ENCODE measurements around the gene DCTN1.

The DCTN1 gene

GRCh38 chr2:74393525-74393924 lies 13.4 kb upstream of the DCTN1 start:
- no peak overlapping the region for H3K4me3 ChIP-seq (ENCODE audit: low read depth, low read length)
- DNase-seq (ENCODE audit: low read depth): no peak
- TF ChIP-seq, protein P1, sequence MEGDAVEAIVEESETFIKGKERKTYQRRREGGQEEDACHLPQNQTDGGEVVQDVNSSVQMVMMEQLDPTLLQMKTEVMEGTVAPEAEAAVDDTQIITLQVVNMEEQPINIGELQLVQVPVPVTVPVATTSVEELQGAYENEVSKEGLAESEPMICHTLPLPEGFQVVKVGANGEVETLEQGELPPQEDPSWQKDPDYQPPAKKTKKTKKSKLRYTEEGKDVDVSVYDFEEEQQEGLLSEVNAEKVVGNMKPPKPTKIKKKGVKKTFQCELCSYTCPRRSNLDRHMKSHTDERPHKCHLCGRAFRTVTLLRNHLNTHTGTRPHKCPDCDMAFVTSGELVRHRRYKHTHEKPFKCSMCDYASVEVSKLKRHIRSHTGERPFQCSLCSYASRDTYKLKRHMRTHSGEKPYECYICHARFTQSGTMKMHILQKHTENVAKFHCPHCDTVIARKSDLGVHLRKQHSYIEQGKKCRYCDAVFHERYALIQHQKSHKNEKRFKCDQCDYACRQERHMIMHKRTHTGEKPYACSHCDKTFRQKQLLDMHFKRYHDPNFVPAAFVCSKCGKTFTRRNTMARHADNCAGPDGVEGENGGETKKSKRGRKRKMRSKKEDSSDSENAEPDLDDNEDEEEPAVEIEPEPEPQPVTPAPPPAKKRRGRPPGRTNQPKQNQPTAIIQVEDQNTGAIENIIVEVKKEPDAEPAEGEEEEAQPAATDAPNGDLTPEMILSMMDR (IDR thresholded peaks at IDR 0.05; ENCODE audit: control insufficient read depth, extremely low read depth, insufficient read depth): no peak

GRCh38 chr2:74392449-74392743 lies 12.3 kb upstream of the DCTN1 start:
- TF ChIP-seq, protein P1 (IDR thresholded peaks at IDR 0.05; ENCODE audit: control insufficient read depth, extremely low read depth, insufficient read depth): no peak
- no peak for DNase-seq (ENCODE audit: low read depth)
- H3K4me3 ChIP-seq (ENCODE audit: low read depth, low read length): peak overlapping the region; percentile 79; the same call in 1 of the 2 replicates

DNA sequence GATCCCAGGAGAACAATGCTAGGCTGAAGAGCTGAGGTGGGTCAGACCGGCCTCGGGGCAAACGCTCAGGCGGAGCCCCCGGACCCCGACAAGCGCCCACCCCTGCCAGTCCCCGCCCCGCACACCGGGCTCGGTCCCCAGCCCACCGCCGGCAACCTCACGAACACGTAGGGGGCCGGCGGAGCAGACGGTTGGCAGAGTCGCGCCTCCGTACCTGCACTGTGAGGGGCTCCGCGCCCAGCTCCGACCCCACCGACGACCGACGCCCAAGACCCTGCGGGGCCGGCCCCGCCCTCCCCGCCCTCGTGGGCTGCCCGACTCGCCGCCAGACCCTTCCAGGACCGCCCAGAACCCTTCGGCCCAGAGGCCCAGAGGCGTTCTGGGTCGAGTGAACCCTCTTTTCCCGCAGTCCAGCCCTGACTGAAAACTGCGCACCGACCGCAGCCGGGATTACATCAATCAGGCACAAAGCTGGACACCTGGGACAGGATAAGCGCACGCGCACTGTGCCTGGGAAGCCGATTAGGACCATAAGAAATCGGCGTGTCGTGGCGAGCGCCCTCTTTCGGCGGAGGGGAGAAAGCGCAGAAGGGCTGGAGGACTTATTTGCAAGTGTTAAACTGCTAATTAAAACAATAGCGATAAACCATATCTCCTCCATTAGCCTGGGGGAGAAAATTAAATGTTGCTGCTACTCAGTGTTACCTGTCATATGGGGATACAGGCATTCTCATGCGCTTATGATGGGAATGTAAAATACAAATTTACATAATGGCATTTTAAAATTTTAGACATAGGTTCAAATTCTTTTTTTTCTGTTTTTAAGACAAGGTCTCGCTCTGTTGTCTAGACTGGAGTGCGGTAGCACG lies 11.7 kb upstream of the DCTN1 start:
- TF ChIP-seq, protein P1 (IDR thresholded peaks at IDR 0.05; ENCODE audit: control insufficient read depth, extremely low read depth, insufficient read depth): peak; percentile 78
- peak overlapping the region; percentile 79 for H3K4me3 ChIP-seq (ENCODE audit: low read depth, low read length)
- peak; percentile 50 for DNase-seq (ENCODE audit: low read depth)

DNA sequence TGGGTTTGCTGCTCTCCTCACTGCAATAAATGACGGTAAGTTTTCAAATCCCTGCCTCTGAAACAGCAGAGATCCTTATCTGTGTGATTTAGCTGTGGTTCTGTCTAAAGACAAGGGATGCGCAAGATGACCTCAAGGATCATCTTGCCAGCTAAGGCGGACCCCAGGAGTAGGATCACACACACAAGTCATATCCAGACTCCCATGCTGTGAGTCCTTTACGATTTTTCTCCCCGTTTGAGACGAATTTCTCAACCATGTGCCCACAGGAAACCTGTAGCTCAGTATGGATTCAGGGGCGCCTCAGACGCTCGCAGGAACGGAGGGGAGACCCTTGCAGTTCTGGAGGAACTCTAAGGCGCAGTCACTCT lies 11.1 kb upstream of the DCTN1 start:
- no peak for DNase-seq (ENCODE audit: low read depth)
- H3K4me3 ChIP-seq (ENCODE audit: low read depth, low read length): peak overlapping the region; percentile 79
- TF ChIP-seq, protein P1 (IDR thresholded peaks at IDR 0.05; ENCODE audit: control insufficient read depth, extremely low read depth, insufficient read depth): no peak

DNA sequence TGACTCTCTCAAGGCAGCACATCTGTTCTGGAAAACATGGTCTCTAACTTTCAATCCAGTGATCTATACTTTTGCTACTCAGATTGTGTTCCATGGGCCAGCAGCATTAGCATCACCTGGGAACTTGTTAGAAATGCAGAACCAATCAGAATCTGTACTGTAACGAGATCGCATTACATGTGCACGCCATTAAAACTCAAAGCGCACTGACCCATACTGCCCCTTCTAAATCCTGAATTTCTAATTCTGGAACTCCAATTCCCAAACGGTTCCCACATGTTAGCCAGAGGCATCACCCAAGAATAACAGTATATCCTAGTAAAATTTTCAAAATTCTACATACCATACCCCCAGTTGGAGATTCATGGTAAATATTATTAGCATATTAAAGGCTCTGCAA lies 10.5 kb upstream of the DCTN1 start:
- TF ChIP-seq, protein P1 (IDR thresholded peaks at IDR 0.05; ENCODE audit: control insufficient read depth, extremely low read depth, insufficient read depth): no peak
- peak overlapping the region; percentile 79 for H3K4me3 ChIP-seq (ENCODE audit: low read depth, low read length)
- no peak for DNase-seq (ENCODE audit: low read depth)

GRCh38 chr2:74387346-74387745 lies 7.2 kb upstream of the DCTN1 start:
- TF ChIP-seq, protein P1 (IDR thresholded peaks at IDR 0.05; ENCODE audit: control insufficient read depth, extremely low read depth, insufficient read depth): no peak
- DNase-seq (ENCODE audit: low read depth): no peak
- no peak overlapping the region for H3K4me3 ChIP-seq (ENCODE audit: low read depth, low read length)

DNA sequence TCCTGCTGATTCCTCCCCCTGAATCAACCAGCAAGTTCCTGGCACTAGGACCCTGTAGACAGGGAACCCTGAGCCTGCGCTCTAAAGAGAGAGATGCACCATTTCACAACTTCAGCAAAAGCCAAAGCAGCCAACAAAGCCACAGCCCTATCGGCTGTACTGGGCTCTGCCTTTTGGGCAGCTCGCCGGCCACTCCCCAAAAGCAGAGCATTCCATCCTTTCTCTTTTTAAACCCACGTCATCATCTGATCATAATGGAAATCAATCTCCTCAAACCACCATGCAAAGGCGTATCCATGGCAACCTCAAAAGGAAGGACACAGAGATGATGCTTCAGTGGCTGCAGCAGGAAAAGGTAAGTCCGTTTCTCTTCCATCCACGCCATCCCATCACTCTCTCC lies 5.3 kb upstream of the DCTN1 start:
- TF ChIP-seq, protein P1 (IDR thresholded peaks at IDR 0.05; ENCODE audit: control insufficient read depth, extremely low read depth, insufficient read depth): no peak
- H3K4me3 ChIP-seq (ENCODE audit: low read depth, low read length): no peak overlapping the region
- no peak for DNase-seq (ENCODE audit: low read depth)

Data from LNCaP clone FGC (cell line).